Stimulated activated CD8-positive, alpha-beta memory T cell treated with anti-CD3 and anti-CD28 coated beads, Interleukin-7, amount 100 ng/mL, for 1 hour (primary cell): ENCODE measurements around the gene HS6ST1.

Source experiments
- DNase-seq, 2 donors: peaks; one replicate each; pipeline ENCODE4 v3.0.0-alpha.2; 2020; ENCODE audit warnings: low read depth in 2 of 2

Gene HS6ST1

DNA sequence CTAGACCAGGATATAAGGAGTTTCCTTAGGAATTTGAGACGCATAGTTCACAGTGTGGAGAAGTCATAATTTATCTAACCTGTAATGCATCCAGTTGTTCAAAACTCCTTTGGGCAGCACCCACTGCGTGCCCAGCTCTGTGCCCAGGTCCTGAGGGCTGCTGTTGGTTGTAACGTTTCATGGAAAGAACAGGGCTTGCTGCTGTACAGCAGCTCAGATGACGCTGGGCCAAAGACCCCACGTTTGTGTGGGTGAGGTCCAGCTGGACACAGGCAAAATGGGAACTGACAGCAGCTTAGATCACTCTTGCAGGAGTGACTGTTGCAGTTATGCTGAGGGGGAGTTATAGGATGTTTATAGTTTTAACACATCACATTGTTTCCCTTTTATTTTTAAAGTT lies 30.0 kb upstream of the HS6ST1 start:
- DNase-seq = no peak

- DNase-seq = no peak
These were observed 29.3 kb upstream of the HS6ST1 start for GRCh38 chr2:128347701-128348539.

DNA sequence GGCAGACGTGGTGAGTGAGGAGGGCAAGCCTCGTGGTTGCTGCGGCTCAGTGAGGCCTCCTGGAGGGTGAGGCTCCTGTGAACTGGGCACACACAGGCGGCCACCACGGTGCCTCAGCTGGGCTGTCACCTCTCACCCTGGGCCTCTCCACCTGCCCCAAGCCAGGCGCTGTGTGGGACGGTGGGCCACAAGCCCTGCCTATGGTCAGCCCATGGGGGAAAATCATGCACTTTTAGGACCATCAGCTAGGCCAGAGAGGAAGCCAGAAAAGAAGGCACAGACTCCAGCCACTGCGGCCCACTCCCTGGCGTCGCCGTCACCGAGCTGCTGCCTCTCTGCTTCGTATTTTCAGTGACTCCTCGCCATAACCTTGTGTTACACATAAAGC lies 28.5 kb upstream of the HS6ST1 start:
- no peak for DNase-seq

- DNase-seq = no peak
These were observed 27.9 kb upstream of the HS6ST1 start for GRCh38 chr2:128346291-128347170.

DNA sequence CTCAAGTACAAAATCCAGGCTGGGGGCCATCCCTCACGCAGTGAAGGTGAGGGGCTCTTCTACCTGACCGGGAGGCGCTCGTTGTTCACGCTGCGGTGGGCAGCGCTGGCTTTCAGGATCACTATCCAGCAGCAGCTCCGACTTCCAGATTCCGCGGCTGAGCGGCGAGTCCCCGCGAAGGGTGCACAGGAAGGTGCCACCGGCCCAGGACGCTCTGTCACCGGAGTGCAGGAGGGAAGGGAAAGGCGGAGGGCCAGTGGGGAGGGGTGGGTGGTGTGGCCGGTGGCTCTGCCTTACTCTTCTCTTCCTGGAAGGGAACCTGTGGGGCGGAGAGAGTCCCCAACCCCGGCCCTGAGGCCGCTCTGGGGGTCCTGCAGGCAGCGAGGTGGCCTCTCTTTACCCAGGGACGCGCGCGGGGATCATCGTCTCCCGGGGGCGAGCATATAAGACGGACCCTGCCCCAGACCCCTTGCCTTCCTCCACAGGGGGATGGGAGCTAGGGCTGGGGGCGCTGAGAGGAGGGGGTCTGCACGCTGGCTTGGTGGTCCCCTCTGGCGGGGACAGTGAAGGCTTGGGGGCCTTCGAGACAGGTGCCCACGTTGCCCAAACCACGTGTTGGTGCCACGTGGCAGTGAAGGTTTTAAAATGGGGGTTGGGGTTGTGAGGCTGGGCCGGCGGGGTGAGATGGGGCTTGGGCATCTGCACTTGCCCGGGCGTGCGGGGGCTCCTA lies 26.9 kb upstream of the HS6ST1 start:
- DNase-seq = no peak

DNA sequence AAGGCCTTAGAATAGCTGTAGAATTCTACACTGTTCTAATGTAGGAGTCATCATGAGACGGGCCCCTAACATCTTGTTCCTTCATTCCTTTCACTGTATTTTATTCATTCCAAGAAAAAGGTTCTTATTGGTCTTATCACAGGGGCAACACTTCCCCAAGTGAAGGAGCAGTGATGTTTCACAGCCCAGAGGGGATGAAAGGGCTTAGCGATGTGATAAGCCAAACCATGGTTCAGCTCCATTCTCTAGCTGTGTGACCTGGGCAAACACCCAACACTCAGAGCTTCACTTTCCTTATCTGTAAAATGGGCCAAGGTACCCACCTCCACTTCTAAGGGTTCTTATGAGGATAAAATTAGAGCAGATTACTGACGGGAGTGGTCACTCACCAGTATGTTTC lies 25.4 kb upstream of the HS6ST1 start:
- no peak for DNase-seq

- DNase-seq = no peak
These were observed 24.8 kb upstream of the HS6ST1 start for GRCh38 chr2:128343459-128343858.

DNA sequence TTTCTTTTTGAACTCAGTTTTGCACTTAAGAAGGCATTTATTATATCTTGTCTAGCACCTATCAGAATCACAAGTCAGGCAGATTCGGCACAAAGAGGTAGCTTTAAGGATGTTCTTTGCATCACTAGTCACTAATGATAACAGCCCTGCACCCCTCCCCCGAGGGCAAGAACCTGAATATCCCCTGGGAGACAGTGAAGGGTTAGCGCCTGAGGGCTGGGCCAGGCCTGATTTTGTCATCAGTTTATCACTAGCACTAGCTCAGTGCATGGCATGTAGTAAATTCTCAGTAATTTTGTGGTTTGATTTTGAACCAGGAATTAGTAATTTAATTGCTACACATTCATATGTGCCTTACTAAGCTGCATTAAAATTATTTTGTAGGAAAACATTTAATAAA lies 23.9 kb upstream of the HS6ST1 start:
- no peak for DNase-seq

DNA sequence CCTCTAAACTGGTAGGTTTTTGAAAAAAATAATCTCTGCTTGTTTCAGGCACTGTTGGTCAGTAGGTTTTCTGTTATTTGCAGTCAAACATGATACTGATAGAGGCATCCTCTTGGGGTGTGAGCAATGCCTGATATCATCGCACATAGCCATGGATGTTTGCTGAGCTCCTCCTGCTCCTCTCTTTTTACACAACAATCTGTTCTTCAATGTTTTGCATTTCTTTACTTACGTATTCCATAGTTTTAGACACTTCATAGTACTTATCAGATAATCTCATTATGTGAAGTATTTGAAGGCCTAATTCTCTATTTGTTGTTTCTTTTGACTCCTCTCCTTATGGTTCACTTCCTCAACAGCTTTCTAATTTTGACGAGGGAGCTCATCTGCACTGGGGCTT lies 23.0 kb upstream of the HS6ST1 start:
- DNase-seq = no peak

- DNase-seq = no peak
These were observed 13.5 kb upstream of the HS6ST1 start for GRCh38 chr2:128332091-128332634.

GRCh38 chr2:128330583-128330982 lies 11.9 kb upstream of the HS6ST1 start:
- DNase-seq = no peak

- no peak for DNase-seq
These were observed 10.9 kb upstream of the HS6ST1 start for GRCh38 chr2:128329607-128330006.

DNA sequence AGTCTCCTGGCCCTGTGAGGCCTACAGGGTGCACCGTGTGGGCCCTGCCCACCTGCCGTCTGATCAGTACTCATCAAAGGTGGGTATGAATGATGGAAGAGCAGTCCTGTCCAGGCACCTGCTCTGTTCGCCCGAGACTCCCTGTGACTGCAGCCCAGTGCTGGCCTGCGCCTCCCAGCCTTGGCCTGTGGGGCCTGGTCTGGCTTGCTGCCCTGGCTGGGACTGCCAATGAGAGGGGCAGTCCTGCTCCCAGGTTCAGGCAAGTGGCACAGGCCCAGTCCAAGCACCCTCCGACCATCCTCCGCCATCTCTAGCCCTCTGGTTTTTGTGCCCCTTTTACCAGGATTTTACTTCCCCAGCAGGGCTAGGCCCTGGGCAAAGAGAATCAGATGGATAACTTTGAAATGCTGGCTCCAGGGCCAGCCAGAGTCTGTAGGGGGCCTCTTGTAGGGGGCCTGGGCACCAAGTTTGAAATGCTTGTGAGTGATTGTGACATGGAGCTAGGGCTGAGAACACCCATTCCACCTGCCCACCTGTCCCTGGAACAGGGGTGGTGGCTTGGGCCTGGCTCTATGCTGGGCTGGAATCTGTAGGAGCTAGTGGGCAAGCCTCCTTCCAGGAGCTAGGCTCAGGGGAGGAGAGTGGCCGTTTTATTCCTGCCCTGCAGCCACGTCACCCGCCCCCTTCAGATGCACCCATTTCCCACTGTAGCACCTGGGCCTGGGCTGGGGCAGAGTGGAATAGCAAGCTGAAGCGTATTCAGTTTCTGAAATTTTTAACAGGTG lies 8.7 kb upstream of the HS6ST1 start:
- no peak for DNase-seq

GRCh38 chr2:128326346-128326745 lies 7.7 kb upstream of the HS6ST1 start:
- DNase-seq = no peak

DNA sequence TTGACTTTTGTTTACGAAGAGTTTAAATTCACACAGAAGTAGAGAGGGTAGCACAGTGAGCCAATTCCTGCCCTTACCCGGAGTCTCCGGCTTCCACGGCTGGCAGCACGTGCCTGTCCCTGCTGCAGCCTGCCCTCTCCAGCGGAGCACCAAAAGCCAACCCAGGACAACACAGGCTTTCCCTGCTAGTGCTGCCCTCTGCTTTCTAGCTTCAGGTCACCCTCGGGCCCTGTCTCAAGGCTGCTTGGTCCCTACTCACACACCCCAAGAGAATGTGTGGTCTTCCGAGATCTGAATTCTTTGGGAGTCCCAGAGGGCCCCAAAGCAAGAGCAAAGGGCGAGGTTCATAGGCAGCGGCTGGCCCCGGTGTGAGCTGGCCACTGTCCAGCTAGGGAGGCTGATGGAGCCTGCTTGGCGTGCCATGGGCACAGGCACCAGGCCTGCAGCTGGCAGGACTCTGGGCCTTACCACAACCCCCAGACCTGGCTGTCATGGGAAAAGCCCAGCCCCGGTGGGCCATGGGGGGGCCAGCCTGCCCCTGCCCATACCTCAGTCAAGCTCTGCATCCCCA lies 7.0 kb upstream of the HS6ST1 start:
- DNase-seq = no peak

GRCh38 chr2:128324897-128325410 lies 6.3 kb upstream of the HS6ST1 start:
- DNase-seq = no peak

GRCh38 chr2:128324008-128324896 lies 5.6 kb upstream of the HS6ST1 start:
- no peak for DNase-seq

DNA sequence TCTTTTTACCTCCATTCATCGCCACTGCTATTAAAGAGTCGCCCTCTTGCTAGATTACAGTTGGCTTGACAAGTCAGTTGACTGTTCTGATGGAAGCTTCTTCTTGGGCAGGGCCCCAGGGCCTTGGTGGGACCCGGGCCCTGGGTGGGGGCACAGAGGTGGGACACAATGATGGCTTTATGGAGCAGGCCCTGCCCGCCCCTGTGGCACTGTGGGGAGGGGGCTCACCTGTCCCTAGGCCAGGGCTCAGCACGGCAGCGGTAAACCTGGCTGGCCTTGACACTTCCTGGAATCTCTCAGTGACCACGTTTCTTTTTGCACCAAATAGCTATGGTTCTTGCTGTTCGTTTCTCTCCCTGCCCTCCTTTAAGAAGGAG lies 4.9 kb upstream of the HS6ST1 start:
- no peak for DNase-seq

DNA sequence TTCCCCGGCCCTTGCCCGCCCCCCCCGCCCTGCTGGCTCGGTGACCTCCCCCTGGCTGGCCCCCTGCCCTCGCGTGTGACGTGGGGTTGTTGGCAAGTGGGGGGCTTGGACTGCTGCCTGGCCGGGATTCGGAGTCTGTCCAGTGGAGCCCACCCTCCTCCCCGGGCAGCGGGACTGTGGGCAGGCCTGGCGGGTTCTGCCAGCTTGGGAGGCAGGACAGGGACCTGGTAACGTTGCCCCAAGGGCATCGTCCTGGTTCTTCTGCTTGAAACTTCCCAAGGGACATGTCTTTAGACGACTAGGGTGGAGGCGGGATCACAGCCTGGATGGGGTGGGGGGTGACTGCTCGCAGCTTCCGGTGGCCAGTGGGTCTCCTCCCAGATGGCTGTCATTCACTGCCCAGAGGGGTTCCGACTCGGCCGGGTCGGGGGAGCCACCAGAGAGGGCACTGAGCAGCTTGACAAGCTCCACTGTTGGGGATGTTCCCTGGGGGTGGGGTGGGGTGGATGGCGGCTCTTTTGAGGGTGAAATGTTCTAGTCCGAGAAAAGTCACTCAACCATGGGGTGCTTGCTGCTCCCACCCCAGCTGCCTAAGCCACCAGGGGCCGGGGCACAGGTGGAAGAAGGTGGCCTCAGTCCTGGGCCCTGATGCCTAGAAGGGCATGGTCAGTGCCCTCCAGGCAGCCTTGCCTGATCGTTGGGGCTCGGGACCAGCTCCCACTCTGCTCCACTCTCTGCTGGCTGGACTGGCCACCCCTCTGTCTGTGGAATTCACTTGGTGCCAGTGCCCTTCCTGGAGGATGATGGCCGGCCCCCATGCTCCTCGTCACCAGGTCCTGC lies 4.3 kb upstream of the HS6ST1 start:
- no peak for DNase-seq
